Erythroblast (primary cell): ENCODE measurements around the gene HEMK1.

ENCODE experiments used
- GATA1 ChIP-seq: IDR thresholded peaks from 2 replicates; pipeline ENCODE4 v1.6.1; 2011; ENCODE audit warnings: low read depth, mild to moderate bottlenecking, control low read depth, low read length, moderate library complexity
- POLR2A ChIP-seq: IDR thresholded peaks from 2 replicates; pipeline ENCODE4 v1.6.1; 2011; ENCODE audit warnings: mild to moderate bottlenecking, low read length

DNA sequence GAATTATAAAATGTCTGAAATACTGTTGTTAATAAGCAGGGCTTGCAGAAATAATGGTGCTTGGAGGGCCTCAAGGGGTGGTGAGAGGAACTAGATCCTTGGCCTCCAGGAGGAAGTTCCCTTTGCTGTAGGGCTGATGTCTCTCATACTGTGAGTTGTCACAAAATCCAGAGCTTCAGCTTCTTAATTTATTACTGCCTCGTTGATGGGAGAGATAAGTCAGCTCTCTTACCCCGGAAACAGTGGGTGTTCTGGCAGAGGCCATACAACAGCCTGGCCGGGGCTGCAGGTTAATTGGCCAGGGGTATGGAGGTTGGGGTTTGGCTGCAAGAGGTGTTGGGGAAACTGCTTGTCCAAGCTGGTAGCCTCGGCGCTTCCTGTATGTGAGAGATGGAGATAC is 63.1 kb downstream of the HEMK1 start:
- no peak for TF ChIP-seq POLR2A
- no peak for TF ChIP-seq GATA1
